Activated CD8-positive, alpha-beta memory T cell treated with anti-CD3 and anti-CD28 coated beads, Interleukin-2, amount 50 U/mL, for 1 hour (primary cell): ENCODE data around the gene CDKN2D.
A peak's percentile ranks its signal among the peaks of the same experiment; 100 is the strongest.
"Not testable (repeated sequence)": the region's sequence is repeated elsewhere in the genome, so short reads cannot be mapped to it uniquely, and the experiment has no call there.

Source experiments
- DNase-seq: peaks from one replicate; pipeline ENCODE4 v3.0.0-alpha.2; 2020; ENCODE audit errors: extremely low read depth

Gene CDKN2D

DNA sequence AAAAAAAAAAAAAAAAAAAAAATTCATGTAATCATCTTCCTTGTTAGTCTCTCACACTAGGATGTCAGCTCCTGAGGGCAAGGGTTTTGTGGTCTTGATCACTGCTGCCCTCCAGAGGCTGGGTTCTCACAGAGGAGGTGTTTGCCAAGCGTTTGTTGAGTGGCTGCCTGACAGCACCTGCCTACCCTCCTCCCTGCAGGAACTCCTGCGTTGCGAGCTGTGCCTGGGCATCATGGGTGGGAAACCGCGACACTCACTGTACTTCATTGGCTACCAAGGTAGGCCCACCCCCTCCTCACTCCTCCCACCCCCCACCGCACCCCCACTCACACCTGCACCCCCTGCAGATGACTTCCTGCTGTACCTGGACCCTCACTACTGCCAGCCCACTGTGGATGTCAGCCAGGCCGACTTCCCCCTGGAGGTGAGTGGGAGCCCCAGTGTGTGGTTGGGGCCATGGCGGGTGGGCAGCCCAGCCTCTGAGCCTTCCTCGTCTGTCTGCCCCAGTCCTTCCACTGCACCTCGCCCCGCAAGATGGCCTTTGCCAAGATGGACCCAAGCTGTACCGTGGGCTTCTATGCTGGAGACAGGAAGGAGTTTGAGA, 17.0 kb downstream of the CDKN2D start:
- no peak for DNase-seq

DNA sequence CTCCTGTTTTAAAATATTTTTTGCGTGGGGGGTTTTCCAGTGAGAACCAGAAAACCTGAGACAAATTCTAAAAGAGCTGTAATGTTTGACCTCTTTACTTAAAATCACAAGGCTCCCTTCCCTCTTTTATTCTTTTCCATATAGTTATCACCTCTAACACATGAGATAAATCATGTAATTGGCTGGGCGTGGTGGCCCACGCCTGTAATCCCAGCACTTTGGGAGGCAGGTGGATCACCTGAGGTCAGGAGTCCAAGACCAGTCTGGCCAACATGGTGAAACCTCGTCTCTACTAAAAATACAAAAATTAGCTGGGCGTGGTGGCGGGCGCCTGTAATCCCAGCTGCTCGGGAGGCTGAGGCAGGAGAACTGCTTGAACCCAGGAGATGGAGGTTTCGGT, 17.8 kb downstream of the CDKN2D start:
- DNase-seq, result not testable (repeated sequence)

DNA sequence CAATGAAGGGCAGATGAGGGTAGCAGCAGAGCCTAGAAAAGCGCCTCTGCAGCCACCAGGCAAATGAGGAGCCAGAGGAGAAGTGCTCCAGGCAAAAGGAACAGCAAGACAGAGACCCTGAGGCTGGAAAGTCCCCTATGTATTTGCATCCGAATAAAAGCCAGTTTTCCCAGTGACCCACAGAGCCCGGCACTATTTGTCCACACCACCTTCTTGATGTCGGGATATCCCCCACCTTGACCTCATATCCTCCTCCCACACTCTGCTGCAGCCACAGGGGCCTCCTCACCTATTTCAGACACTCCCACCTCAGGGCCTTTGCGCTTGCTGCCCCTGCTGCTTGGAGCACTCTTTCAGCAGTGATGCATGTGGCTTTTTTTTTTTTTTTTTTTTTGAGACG, 18.4 kb downstream of the CDKN2D start:
- no peak for DNase-seq

DNA sequence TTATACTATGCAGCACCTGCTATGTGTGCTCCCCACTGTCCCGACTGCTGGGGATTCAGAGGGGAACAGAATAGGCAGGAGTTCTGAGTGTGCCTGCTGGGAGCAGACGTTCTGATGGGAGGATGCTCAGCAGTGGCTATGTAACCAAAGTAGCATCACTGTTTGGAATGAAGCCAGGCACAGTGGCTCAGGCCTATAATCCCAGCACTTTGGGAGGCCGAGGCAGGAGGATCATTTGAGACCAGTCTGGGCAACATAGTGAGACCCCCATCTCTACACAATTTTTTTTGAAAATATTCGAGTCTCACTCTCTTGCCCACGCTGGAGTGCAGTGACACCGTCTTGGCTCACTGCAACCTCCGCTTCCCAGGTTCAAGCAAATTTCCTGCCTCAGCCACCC, 19.0 kb downstream of the CDKN2D start:
- DNase-seq, result no peak

DNA sequence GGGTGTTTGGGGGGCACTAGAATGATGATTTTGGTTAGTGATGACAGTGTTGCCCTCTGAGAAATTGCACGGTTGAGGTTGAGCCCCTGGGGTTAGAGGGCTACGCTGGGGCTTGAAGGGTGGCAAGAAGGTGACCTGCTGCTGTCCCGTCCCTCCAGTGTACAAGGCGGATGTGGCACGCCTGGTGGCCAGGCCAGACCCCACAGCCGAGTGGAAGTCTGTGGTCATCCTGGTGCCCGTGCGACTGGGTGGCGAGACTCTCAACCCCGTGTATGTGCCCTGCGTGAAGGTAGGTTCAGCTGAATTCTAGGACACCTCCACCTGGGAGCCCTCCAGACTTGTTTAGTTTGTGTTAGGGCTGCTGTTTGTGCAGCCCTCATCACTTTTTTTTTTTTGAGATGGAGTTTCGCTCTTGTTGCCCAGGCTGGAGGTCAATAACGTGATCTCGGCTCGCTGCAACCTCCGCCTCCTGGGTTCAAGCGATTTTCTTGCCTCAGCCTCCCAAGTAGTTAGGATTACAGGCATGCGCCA, 20.0 kb downstream of the CDKN2D start:
- DNase-seq, result no peak

DNA sequence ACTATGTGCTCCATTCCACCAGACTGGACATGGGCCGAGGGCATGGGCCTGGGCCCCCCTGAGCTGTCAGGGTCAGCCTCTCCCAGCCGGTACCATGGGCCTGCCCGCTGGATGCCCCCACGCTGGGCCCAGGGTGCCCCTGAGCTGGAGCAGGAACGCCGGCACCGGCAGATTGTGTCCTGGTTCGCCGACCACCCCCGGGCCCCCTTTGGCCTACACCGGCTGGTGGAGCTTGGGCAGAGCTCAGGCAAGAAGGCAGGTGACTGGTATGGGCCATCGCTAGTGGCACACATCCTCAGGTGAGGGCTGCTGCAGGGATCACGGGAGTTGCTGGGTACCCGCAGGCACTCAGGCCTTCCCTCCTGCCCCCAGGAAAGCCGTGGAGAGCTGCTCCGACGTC, 22.0 kb downstream of the CDKN2D start:
- DNase-seq, result no peak

DNA sequence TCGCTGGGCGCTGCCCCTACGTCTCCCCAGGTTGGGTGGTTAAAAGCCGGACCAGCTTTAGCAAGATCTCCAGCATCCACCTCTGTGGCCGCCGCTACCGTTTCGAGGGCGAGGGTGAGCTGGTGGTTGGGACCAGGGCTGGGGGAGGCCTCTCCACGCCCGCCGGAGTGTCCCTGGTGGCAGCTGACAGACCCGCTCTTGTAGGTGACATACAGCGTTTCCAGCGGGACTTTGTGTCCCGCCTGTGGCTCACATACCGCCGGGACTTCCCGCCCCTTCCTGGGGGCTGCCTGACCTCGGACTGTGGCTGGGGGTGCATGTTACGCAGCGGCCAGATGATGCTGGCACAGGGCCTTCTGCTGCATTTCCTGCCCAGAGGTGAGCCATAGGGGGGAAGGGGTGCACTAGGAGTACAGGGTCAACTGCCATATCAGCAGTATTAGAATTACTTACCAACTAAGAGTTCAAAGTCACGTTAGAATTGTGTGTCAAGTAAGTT, 24.0 kb downstream of the CDKN2D start:
- no peak for DNase-seq

DNA sequence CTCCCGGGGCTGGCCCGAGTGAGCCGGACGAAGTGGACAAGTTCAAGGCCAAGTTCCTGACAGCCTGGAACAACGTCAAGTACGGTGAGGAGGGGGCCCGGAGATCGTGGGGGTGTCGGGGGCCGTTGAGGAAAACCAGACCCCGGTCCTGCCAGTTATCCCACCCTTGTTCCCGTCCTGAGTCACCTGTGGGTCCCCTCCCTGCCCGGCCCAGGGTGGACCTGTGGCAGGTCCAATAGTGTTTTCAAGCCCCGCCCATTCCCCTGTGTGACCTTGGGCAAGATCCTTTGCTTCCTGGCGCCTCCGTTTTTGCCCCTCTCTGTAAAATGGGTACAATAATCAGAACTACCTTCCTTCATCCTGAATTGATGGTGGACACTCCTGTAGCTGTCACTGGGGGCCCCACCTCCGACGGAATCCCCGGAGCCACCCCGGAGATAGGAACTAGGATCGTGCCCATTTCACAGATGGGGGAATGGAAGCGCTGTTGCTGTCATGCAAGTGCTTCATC, 24.5 kb downstream of the CDKN2D start:
- no peak for DNase-seq

DNA sequence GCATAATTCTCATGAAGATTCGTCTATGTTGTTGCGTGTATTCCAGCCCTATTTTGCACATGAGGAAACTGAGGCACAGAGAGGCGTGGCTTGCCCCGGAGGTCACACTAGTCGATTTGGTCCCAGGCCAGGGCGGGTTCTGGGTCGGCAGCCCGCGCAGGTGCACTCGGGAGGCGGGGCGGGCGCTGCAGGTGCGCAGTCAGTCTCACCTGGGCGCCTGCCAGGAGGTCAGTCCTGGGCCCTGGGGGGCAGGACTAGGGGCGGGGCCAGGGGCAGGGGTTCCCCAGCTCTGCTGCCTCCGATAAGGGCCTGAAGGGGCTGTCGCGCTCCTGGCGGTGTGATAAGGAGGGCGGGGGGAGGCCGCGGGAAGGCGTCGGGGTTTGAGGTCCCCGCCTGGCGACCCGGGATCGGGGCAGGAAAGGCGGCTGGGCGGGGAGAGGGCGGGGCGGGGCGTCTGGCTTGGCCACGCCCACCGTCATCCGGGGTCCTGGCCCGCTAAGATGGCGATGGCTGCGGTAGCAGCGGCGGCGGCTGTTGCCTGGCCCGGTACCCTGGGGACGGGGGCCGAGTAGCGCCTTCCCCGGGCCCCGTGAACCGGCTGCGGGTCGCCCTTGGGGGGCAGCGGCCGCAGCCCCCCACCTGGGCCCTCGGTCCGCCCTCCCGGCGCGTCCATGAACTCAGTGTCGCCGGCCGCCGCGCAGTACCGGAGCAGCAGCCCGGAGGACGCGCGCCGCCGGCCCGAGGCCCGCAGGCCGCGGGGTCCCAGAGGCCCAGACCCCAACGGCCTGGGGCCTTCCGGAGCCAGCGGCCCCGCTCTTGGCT, 25.1 kb downstream of the CDKN2D start, which contains the start of gene ATG4D:
TSS of gene ATG4D (plus strand) at position 485 of the 822 bp plus-strand sequence. CDS start at position 672, 187 bp downstream.
- DNase-seq, result peak; percentile 58

DNA sequence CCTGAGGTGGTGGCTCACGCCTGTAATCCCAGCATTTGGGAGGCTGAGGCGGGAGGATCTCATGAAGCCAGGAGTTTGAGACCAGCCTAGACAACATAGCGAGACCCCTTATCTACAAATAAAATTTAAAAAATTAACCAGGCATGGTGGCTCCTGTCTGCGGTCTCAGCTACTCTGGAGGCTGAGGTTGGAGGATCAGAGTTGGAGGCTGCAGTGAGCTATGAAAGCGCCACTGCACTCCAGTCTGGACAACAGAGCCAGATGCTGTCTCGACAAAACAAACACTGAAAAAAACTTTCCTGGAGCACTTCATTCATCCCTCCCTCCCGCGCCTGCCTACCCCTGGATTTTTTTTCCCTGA, 25.7 kb downstream of the CDKN2D start:
- no peak for DNase-seq

DNA sequence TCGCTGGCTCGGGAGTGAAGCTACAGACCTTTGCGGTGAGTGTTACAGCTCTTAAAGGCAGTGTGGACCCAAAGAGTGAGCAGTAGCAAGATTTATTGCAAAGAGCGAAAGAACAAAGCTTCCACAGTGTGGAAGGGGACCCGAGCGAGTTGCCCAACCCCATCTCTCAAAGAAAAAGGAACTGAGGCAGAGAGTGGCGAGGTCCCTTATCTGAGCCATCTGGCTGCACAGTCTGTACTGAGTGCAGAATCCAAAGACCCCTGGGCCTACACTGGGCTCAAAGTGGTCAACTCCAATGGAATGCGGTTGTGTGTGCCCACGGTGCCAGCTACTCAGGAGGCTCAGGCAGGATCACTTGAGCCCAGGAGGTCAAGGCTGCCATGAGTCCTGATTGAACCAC, 29.8 kb downstream of the CDKN2D start:
- DNase-seq, result not testable (repeated sequence)

DNA sequence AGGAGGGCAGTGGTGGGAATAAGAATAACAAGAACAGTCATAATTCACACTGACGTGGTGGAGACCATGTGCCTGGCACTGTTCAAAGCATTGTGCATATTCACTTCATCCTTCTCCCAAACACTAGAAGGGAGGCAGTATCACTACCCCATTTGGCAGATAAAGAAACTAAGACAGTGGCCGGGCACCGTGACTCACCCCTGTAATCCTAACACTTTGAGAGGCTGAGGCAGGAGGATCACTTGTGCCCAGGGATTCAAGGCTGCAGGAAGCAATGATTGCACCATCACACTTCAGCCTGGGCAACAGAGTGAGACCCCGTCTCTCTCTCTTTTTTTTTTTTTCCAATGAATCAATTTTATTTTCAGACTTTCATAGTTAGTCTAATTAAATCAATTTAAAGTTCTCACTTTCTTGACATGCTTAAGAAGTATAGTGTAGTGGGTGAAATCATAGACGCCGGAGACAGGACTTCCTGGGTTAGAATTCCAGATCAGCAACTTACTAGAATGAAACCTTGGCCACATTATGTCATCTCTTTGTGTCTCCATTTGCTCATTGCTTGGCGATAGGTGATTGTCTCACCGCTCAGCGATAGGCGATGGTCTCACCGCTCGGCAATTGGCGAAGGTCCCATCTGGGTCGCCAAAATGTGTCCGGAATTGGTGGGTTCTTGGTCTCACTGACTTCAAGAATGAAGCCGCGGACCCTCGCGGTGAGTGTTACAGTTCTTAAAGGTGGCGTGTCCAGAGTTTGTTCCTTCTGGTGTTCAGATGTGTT, 30.4 kb downstream of the CDKN2D start:
- DNase-seq, result no peak

DNA sequence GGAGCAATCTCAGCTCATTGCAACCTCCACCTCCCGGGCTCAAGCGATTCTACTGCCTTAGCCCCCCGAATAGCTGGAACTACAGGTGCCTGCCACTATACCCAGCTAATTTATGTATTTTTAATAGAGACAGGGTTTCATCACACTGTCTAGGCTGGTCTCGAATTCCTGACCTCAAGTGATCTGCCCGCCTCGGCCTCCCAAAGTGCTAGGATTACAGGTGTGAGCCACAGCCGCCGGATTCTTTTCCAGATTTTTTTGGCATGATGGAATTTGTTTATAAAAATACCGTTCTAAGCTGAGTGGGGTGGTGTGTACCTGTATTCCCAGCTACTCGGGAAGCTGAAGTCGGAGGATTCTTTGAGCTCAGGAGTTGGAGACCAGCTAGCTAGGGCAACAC, 31.1 kb downstream of the CDKN2D start:
- DNase-seq, result no peak

DNA sequence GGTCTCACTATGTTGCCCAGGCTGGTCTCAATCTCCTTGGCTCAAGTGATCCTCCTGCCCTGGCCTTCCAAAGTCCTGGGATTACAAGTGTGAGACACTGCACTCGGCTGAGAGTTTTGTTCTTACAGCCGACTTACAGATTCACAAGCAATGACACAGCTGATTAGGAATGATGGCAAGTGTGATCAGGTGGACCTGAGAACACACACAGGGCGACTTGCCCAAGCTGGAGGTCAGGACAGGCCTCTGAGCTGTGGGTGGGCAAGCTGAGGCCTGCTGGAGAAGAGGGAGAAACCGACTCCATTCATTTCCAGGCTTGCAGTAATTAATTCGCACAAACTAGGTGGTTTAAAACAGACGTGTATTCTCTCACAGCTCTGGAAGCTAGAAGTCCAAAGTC, 33.2 kb downstream of the CDKN2D start:
- no peak for DNase-seq

DNA sequence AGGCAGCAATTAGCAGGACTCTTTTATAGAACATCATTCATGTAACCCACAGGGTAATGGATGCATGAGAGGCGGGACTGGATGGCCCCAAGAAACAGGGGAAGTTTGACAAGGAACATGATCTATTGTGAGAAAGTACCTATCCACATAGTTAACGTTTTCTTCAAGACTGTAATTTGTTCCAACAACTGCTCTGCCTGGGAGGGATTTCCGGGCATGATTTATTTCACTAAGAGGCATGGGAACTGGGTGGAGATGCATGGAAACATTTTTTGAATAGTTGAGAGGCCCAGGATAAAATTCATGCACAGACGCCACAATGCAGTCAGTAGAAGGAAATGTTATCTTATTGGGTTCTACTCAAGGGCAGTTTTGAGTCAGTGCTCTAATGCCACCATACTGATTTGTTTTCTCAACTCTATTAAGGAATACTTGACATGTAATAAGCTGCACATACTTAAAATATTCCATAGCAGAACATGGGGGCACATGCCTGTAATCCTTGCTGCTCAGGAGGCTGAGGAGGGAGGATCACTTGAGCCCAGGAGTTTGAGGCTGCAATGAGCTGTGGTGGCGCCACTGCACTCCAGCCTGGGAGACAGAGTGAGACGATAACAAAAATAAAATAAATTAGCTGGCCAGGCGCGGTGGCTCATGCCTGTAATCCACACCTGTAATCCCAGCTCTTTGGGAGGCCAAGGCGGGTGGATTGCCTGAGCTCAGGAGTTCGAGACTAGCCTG, 35.0 kb downstream of the CDKN2D start:
- no peak for DNase-seq

DNA sequence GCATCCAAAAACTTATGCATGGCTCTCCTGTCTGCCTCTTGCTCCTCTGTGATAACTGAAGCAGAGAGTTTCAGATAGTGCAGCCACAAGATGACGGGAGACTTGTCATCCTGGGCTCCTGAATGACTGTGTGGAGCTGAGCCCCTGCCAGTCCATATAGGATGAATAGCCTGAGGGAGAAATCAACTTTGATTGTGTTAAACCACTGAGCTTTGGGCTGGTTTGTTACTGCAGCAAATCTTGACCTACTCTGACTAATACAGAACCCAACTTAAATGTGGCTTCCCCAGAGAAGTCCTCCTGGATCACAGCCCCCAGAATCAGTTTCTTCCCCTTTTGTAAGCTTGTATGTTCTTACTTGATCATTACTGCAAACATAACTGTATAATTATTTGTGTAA, 36.3 kb downstream of the CDKN2D start:
- no peak for DNase-seq

DNA sequence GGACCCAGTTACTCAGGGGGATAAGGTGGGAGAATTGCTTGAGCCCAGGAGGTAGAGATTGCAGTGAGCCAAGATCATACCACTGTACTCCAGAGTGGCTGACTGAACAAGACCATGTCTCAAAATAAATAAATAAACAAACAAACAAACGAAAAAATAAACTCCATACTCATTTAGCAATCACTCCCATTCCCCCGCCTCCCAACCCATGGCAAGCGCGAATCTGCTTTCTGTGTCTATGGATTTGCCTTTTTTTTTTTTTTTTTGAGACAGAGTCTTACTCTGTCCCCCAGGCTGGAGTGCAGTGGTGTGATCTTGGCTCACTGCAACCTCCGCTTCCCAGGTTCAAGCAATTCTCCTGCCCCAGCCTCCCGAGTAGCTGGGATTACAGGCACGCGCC, 41.9 kb downstream of the CDKN2D start:
- not testable (repeated sequence) for DNase-seq

DNA sequence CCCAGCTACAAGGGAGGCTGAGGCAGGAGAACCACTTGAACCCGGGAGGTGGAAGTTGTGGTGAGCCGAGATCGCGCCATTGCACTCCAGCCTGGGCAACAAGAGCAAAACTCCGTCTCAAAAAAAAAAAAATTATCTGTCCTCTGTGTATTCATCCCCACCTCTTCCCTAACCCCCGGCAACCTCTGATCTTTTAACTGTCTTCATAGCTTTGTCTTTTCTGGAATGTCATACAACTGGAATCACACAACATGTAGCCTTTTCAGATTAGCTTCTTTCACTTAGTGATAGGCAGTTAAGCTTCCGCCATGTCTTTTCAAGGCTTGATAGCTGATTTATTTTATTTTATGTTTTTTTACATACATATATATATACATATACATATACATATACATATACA, 43.1 kb downstream of the CDKN2D start:
- DNase-seq, result no peak

DNA sequence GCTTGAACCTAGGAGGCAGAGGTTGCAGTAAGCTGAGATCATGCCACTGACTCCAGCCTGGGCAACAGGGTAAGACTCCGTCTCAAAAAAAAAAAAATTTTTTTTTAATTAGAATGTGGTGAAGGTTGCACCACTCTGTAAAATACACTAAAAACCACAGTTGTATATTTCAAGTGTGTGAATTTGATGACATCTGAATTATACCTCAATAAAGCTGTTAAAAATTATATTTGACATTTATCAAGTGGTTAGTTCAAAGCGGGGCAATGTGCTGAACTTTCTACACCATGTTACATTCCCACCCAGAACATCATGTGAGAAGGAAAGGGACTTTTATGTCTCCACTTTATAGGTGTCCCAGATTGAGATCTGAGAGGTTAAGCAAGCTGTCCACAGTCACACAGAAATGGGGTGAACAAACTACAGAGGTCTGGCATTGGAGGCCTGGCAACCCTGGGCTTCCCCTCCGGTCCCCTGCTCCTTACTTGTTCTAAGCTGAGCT, 45.6 kb downstream of the CDKN2D start:
- no peak for DNase-seq

DNA sequence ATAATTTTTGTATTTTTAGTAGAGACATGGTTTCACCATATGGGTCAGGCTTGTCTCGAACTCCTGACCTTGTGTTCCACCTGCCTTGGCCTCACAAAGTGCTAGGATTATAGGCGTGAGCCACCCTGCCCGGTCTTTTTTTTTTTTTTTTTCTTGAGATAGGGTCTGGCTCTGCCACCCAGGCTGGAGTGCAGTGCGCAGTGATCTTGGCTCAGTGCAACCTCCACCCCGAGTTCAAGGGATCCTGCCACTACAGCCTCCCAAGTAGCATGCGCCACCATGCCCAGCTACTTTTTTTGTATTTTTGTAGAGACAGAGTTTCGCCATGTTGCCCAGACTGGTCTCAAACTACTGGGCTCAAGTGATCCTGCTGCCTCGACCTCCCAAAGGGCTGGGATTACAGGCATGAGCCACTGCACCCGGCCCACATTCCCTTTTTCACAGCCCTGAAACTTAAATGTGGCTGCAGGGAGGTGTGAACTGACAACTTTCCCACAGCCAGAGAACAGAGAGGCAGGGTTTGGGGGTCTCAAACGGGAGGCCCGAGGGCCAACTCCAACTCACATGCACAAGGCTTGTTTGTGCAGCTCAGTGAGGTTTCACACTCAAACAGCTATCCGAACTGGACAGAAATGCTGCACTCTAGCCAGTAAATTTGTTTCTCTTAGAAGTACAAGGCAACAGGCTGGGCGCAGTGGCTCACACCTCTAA, 47.2 kb downstream of the CDKN2D start:
- no peak for DNase-seq
